ENCODE measurements around the gene NTRK2.

The NTRK2 gene

GRCh38 chr9:84742261-84742660 lies 72.7 kb downstream of the NTRK2 start:
- DNase-seq, result no peak

- no peak for DNase-seq
Observed at GRCh38 chr9:84744195-84744594, 74.7 kb downstream of the NTRK2 start.

DNA sequence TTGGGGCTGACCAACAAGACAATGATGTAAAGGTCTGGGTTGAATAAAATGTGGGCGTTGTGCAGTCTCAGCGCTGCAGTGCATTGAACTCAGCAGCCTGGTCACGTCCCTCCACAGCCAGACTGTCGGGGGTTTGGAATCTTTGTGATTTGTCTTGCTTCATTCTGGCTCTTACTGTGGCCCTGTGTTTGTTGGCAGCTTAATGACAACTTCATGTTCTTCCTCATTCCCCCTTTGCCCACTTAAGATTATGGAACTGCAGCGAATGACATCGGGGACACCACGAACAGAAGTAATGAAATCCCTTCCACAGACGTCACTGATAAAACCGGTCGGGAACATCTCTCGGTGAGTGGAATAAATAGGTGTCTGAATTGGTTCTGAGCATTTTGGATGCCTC lies 75.2 kb downstream of the NTRK2 start:
- no peak for DNase-seq

GRCh38 chr9:84748112-84748511 lies 78.6 kb downstream of the NTRK2 start:
- no peak for DNase-seq

DNA sequence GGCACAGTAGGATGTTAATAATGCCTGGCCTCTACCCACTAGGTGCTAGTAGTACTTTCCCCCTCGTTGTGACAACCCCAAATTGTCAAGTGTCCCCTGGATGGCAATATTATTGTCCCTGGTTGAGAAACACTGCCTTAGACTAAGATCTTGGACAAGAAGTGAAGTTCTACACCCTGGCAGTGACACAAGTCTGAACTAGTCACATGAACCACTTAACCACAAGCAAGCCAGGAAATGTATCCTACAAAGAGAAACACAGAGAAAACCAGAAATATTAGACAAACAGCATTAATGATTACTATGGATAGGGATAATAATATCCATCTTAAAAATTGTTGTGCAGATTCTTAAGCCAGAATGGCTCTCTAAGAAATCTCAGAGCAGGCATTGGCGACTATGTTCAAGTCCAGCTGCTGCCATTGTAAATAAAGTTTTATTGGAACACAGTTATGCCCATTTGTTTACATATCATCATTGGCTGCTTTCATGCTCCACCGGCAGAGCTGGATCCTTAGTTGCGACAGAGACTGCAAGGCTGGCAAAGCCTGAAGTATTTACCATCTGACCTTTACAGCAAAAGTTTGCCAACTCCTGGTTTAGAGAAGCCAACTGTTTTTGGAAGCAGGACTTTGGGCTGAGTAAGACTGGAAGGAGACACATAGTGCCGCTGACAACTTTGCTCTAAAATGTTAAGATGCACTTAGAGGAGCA lies 80.8 kb downstream of the NTRK2 start:
- DNase-seq, result no peak

DNA sequence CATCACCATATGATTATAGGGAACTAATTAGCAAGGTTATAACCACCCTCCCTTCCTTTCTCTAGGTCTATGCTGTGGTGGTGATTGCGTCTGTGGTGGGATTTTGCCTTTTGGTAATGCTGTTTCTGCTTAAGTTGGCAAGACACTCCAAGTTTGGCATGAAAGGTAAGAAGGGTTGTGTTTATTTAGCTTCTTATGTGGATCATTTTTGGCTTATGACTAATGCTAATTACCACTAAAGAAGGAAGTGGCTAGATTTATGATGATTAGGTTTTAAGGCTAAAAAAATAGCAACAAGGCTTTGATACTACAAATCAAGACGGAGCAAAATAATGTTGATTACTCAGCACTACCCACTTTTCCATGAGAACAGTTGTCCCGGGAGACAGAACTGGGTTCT lies 82.4 kb downstream of the NTRK2 start:
- DNase-seq, result no peak

GRCh38 chr9:84754461-84754860 lies 84.9 kb downstream of the NTRK2 start:
- DNase-seq, result no peak

DNA sequence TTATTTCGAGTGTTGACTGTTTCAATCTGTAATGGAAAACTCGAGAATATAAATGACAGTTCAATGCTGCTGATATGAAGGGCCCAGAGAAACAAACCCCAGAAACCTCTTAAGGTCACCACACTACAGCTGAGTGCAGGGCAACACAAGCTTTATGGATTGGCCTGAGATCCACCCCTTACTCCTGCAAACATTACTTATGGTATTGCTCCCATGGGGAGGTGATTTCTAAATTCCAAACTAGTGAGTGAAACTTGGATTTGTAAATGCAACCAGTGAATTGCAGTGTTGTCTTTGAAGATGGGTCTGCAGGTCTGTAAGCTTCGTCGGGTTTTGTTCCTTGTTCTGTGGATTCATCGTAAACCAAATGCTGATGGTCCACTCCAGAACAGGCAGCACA lies 85.4 kb downstream of the NTRK2 start:
- no peak for DNase-seq

DNA sequence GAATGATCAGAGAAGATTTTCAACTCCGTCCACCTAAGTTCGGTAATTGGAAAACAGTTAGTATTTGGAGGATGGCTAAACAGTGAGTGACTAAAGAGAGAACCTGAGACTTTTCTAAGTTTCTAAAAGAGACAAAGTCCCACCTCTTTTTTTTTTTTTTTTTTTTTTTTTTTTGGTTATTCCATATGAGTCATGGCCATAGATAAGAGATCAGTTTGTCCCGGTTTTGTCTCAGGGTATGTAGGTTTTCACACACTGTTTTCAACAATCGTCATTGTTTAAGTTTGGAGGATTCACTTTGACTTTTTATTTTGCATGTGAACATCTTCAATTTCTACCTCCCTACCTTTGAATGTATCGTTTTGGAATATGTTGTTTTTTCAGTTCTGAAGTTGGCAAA lies 85.9 kb downstream of the NTRK2 start:
- no peak for DNase-seq

- DNase-seq, result no peak
Observed at GRCh38 chr9:84756171-84756570, 86.6 kb downstream of the NTRK2 start.

- DNase-seq, result no peak
Observed at GRCh38 chr9:84756731-84757130, 87.2 kb downstream of the NTRK2 start.

DNA sequence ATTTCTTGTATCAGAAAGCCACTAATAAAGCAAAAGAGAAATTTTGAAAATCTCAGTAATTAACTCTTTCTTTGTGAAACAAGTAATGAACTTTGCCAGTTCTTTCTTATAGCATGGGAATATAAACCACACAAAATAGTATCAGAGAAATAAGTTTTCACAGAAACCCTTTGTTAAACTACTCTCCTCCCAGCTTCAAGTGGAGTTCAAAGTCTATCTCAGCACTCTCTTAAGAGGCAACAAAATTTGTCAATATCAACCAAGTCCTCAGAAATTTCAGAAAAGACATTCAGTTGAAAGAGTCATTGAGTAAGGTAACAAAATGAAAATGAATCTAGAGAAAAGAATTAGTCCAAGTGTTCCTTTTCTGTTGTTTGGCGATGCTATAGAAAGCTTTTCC lies 89.3 kb downstream of the NTRK2 start:
- DNase-seq, result no peak

- no peak for DNase-seq
Observed at GRCh38 chr9:84759300-84759750, 89.8 kb downstream of the NTRK2 start.

GRCh38 chr9:84759804-84760203 lies 90.3 kb downstream of the NTRK2 start:
- DNase-seq, result no peak

DNA sequence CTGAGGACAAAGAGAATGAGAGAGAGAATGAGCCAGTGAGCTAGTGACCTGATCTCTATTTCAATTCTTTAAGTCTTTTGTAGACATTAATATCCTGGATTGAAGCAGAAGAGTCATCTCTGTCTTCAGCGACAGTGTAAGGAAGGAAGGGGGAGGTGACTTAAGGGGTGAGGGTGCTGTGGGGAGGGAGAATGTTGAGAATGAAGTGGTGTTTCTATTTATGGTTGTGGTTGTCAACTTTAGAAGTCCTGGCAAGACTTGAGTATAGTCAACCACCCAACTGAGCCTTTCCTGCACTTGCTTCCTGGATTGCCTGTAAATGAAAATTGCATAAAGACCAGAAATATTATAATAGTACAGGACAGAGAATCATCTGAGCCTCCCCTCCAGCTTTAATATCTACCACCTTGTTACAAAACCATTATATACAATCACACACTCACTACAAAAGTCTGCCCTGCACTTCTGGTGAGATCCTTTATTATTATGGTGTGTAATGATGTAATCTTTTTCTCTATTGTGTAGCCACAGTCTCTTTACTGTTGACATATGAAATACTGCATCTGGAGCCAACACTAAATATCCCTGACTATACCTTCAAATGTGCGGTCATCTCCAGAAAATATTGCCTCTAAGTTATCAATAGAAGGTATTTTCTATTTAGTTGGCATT lies 91.7 kb downstream of the NTRK2 start:
- DNase-seq, result no peak

GRCh38 chr9:84772511-84772910 lies 103.0 kb downstream of the NTRK2 start:
- no peak for DNase-seq

DNA sequence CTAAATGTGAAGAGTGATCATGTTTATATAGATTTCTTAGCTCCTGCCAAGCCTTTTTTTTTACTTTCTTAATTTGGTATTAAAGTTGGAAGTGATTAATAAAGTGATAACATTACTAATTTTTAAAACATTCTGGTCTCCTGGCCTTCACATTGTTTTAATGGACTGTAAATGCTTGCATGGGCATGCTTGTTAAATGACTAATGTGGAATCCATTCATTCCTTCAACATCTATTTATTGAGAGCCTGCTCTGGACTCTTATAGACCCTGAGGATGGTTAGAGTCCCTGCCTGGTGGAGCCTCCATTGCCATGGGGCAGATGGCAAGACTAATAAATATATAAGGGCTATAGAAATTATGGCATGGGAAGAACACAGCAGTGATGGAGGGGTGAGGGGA lies 103.5 kb downstream of the NTRK2 start:
- no peak for DNase-seq

DNA sequence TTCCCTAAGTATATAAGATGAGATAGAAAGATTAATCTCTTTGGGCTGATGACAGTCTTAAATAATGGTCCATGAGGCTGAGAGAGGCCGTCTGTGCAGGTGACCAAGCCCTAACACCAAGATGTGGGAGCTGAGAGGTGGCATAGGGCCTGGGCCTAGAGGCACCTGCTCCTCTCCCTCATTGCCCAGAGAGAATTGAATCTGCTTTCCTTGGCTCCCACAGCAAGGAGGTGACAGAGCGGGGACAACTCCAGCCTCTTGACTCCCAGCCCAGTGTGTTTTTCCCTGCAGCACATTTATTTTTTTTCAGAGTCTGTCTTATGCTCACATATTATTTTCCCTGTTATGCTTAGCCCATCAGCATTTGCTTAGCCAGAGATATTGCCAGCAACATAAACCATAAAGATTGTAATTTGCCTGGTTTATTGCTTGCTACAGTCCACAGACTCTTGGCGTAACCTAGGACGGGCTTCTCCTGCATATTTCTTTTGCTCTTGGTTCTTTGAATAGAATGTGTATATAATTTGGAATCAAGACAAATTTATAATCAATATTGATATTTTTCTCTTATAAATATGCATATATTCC lies 105.6 kb downstream of the NTRK2 start:
- DNase-seq, result no peak

DNA sequence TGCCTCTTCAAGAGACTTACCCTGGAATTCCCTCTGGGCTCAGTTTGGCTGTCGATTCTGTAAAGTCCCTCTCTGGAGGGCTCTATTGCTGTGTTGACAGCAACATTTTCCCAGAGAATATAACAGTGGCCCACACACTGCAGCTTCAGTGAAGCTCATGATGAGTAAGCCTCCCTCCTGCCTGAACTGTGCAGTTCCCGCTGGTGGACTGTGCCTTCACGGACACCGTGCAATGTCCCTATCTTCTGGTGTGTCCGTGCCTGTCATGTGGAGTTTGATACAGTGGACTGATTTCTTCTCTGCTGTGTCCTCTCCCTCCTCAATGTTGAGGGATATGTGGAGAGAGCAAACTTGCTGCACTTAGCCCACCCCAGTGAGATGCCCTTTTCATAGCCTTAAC lies 109.0 kb downstream of the NTRK2 start:
- no peak for DNase-seq

- no peak for DNase-seq
Observed at GRCh38 chr9:84779883-84780282, 110.4 kb downstream of the NTRK2 start.

DNA sequence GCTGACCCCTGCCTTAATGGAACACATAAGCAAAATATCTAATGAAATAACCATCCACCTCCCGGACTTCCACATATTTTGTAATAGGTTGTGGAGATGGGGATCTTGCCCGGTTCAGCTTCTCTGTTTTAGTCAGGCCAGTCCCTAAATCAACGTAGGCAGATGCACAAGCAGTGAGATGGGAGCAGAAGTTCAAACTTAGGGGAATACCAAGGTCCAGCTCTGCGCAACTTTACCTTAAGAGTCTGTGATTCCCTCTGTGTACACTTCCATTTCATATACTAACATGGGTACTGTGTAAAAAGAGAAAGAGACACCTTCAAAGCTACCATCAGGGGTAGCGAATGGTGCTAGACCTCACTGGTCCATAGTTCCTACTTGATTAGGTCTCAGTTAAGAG lies 110.9 kb downstream of the NTRK2 start:
- no peak for DNase-seq

GRCh38 chr9:84781458-84781857 lies 111.9 kb downstream of the NTRK2 start:
- no peak for DNase-seq

- no peak for DNase-seq
Observed at GRCh38 chr9:84781931-84782866, 112.7 kb downstream of the NTRK2 start.
